Mesendoderm (in vitro differentiated cells): ENCODE data around the gene TWIST1.
A peak's percentile ranks its signal among the peaks of the same experiment; 100 is the strongest.

Experiments
- DNase-seq: peaks from one replicate; pipeline ENCODE4 v3.0.0; 2013
- H2AK5ac ChIP-seq: 2 replicates; pipeline ENCODE4 v1.6.1; 2013; ENCODE audit warnings: low read length, inconsistent platforms
- H2BK120ac ChIP-seq: 2 replicates; pipeline ENCODE4 v1.6.1; 2013; ENCODE audit warnings: low read depth, mild to moderate bottlenecking, low read length, moderate library complexity, mixed read lengths
- H2BK15ac ChIP-seq: replicated peaks from 2 replicates; pipeline ENCODE4 v1.6.1; 2013; ENCODE audit warnings: low read depth, mild to moderate bottlenecking, moderate library complexity
- H2BK5ac ChIP-seq: 2 replicates; pipeline ENCODE4 v1.6.1; 2013; ENCODE audit warnings: low read length, inconsistent platforms
- H3K18ac ChIP-seq: 2 replicates; pipeline ENCODE4 v1.6.1; 2013; ENCODE audit warnings: mild to moderate bottlenecking, low read length, mixed read lengths
- H3K23ac ChIP-seq: one replicate; pipeline ENCODE4 v1.6.1; 2013; ENCODE audit warnings: low read length
- H3K27ac ChIP-seq: 2 replicates; pipeline ENCODE4 v1.5.1; 2013; ENCODE audit warnings: low read depth, mild to moderate bottlenecking, inconsistent platforms, low read length, moderate library complexity
- H3K27me3 ChIP-seq: 2 replicates; pipeline ENCODE4 v1.6.1; 2013; ENCODE audit warnings: low read length, control low read depth, mild to moderate bottlenecking, inconsistent platforms; ENCODE audit not compliant: insufficient read depth, poor library complexity
- H3K36me3 ChIP-seq: 2 replicates; pipeline ENCODE4 v1.6.1; 2013; ENCODE audit warnings: low read length, inconsistent platforms; ENCODE audit not compliant: control insufficient read depth, insufficient read depth
- H3K4ac ChIP-seq: one replicate; pipeline ENCODE4 v1.6.1; 2013; ENCODE audit warnings: low read depth, mild to moderate bottlenecking, low read length, moderate library complexity
- H3K4me1 ChIP-seq: 2 replicates; pipeline ENCODE4 v1.6.1; 2013; ENCODE audit warnings: low read depth, low read length, inconsistent platforms; ENCODE audit not compliant: control insufficient read depth
- H3K4me2 ChIP-seq: 2 replicates; pipeline ENCODE4 v1.6.1; 2013; ENCODE audit warnings: low read length
- H3K4me3 ChIP-seq: 2 replicates; pipeline ENCODE4 v1.5.1; 2013; ENCODE audit warnings: mild to moderate bottlenecking, low read length
- H3K56ac ChIP-seq: one replicate; pipeline ENCODE4 v1.6.1; 2013; ENCODE audit warnings: low read length
- H3K79me1 ChIP-seq: 2 replicates; pipeline ENCODE4 v1.6.1; 2013; ENCODE audit warnings: low read length, inconsistent platforms
- H3K79me2 ChIP-seq: 2 replicates; pipeline ENCODE4 v1.6.1; 2013; ENCODE audit warnings: mild to moderate bottlenecking, low read length; ENCODE audit not compliant: control insufficient read depth, insufficient read depth
- H3K9ac ChIP-seq: 2 replicates; pipeline ENCODE4 v1.6.1; 2013; ENCODE audit warnings: low read length, inconsistent platforms
- H4K5ac ChIP-seq: one replicate; pipeline ENCODE4 v1.6.1; 2013; ENCODE audit warnings: low read length
- H4K8ac ChIP-seq: one replicate; pipeline ENCODE4 v1.6.1; 2013; ENCODE audit warnings: low read depth, mild to moderate bottlenecking, control low read depth, low read length, moderate library complexity
- WGBS: extraction: QIAGEN DNeasy Blood & Tissue Kit; methylation state at CpG from one replicate; pipeline ENCODE4 v1.1.7; 2013; ENCODE audit warnings: low lambda C conversion rate, missing lambda C conversion rate; ENCODE audit not compliant: insufficient coverage; ENCODE audit errors: extremely low coverage; 5-methylcytosine and 5-hydroxymethylcytosine counted together

The TWIST1 gene

DNA sequence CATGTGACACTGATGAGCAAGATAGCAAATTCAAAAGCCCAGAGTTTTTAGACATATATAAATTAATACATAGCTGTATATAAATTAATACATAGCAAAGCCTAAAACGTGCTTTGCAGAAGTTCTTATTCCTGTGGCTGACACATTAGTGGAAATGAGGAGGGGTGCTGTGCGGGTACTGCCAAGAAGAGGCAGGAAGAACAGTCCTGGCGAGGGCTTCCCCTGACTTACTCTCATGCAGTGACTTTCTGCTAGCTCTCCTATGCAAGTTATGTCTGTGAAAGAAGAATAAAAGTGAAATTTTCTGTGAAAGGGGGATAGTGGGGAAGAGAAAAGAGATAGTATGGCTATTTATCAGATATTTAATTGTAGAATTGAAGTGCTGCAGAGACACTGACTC lies 27.6 kb downstream of the TWIST1 start:
- Histone ChIP-seq H3K36me3 (no peaks in the 10 kb centered on the region), H3K23ac (no peak overlapping the region), H3K18ac (no peak overlapping the region), H4K8ac (no peak overlapping the region), H2BK120ac (no peak overlapping the region), H3K27ac (no peak overlapping the region), H4K5ac (no peak overlapping the region), H3K9ac (no peak overlapping the region), H3K4ac (no peak overlapping the region), H2BK5ac (no peak overlapping the region), H3K4me2 (no peak overlapping the region), H2AK5ac (no peak overlapping the region), H3K79me2 (no peaks in the 10 kb centered on the region), H3K27me3 (no peaks in the 10 kb centered on the region), H3K4me1 (no peaks in the 10 kb centered on the region), H3K79me1 (no peaks in the 10 kb centered on the region), H3K4me3 (no peak overlapping the region), H3K56ac (no peak overlapping the region), H2BK15ac (no peak overlapping the region)
- no peak for DNase-seq
- no CpG with 5 or more reads among the region's 3 CpGs for WGBS

DNA sequence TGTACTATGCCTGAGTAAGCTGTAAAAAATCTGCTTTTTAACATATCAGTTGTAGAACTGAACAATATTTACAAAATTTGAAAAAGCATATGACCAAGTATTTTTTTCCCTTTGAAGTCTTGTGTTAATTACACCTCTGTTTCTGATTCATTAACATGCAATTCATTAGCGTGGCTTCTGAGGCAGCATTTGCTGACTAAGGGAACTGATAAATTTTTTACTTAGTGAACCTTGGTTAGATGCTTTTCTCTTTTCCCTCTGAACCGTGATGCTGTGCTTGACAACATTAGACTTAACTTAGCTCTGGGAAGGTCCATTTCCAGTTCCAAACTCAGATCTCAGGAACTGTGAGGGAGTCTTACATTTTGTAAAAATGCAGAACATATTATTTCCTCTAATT lies 28.1 kb downstream of the TWIST1 start:
- Histone ChIP-seq H3K56ac (no peak overlapping the region), H3K4me1 (no peaks in the 10 kb centered on the region), H3K27ac (no peak overlapping the region), H3K23ac (no peak overlapping the region), H2BK120ac (no peak overlapping the region), H3K4ac (no peak overlapping the region), H4K8ac (no peak overlapping the region), H3K79me1 (no peaks in the 10 kb centered on the region), H3K27me3 (no peaks in the 10 kb centered on the region), H2BK15ac (no peak overlapping the region), H4K5ac (no peak overlapping the region), H2BK5ac (no peak overlapping the region), H3K79me2 (no peaks in the 10 kb centered on the region), H3K36me3 (no peaks in the 10 kb centered on the region), H2AK5ac (no peak overlapping the region), H3K4me3 (no peak overlapping the region), H3K4me2 (no peak overlapping the region), H3K18ac (no peak overlapping the region), H3K9ac (no peak overlapping the region)
- no peak for DNase-seq
- no CpG with 5 or more reads among the region's 2 CpGs for WGBS

DNA sequence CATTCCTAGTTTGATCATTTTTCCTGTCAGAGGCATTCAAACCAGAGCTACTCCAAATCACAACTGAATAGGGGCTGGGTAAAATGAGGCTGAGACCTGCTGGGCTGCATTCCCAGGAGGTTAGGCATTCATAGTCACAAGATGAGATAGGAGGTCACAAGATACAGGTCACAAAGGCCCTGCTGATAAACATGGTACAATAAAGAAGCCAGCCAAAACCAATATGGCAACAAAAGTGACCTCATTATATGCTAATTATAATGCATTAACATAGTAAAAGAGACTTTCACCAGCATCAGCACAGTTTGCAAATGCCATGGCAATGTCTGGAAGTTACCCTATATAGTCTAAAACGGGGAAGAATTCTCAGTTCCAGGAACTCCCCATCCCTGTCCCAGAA lies 37.3 kb downstream of the TWIST1 start:
- Histone ChIP-seq H3K23ac (no peak overlapping the region), H3K4ac (no peak overlapping the region), H4K5ac (no peak overlapping the region), H3K79me1 (no peaks in the 10 kb centered on the region), H4K8ac (no peak overlapping the region), H2BK120ac (no peak overlapping the region), H3K56ac (no peak overlapping the region), H3K36me3 (no peaks in the 10 kb centered on the region), H3K27me3 (no peaks in the 10 kb centered on the region), H2BK5ac (no peak overlapping the region), H3K79me2 (no peaks in the 10 kb centered on the region), H2BK15ac (no peak overlapping the region), H3K18ac (peak overlapping the region; percentile 51), H3K27ac (no peak overlapping the region), H3K4me2 (no peak overlapping the region), H3K9ac (no peak overlapping the region), H3K4me1 (peaks cover 3% of the 10 kb centered on the region), H3K4me3 (no peak overlapping the region), H2AK5ac (no peak overlapping the region)
- WGBS: no CpG with 5 or more reads among the region's 1 CpG
- DNase-seq: peak; percentile 91

DNA sequence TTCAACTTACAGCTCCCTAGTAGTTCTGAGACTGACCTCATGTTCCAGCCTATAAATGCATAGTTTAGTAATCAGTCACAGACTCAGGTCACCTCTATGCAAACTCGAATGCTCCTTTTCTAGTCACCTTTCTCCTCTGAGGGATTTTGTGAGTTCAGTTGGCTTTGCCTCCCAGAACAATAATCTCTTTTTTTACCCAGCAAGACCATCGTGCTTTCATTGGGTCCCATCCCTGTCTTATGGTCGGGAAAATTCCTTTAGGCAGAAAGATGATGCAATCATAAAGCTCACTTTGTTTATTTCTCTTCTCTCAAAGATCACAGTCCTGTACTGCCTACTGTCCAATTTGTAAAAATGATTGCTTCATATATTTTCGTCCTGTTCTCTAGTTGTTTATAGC lies 38.4 kb downstream of the TWIST1 start:
- no peak overlapping the region for H3K23ac ChIP-seq
- no CpG with 5 or more reads among the region's 4 CpGs for WGBS

GRCh38 chr7:19069842-19070241 lies 47.6 kb downstream of the TWIST1 start:
- H3K4me3 ChIP-seq: no peak overlapping the region
- no peak overlapping the region for H3K4ac ChIP-seq
- H3K4me1 ChIP-seq: no peaks in the 10 kb centered on the region
- no peak overlapping the region for H3K4me2 ChIP-seq
- no peak overlapping the region for H3K23ac ChIP-seq
- DNase-seq: peak; percentile 66
- H2BK5ac ChIP-seq: no peak overlapping the region
- no peak overlapping the region for H4K5ac ChIP-seq
- no peak overlapping the region for H3K27ac ChIP-seq
- no peaks in the 10 kb centered on the region for H3K27me3 ChIP-seq
- H2BK15ac ChIP-seq: no peak overlapping the region
- no peak overlapping the region for H3K56ac ChIP-seq
- no peak overlapping the region for H2AK5ac ChIP-seq
- no peaks in the 10 kb centered on the region for H3K36me3 ChIP-seq
- no CpG with 5 or more reads among the region's 1 CpG for WGBS
- no peak overlapping the region for H3K18ac ChIP-seq
- H3K9ac ChIP-seq: no peak overlapping the region
- H3K79me2 ChIP-seq: no peaks in the 10 kb centered on the region
- no peaks in the 10 kb centered on the region for H3K79me1 ChIP-seq
- no peak overlapping the region for H4K8ac ChIP-seq
- H2BK120ac ChIP-seq: no peak overlapping the region

More for the DNA sequence above, 38.4 kb downstream of the TWIST1 start:
- no peak overlapping the region for H3K9ac ChIP-seq
- no peak overlapping the region for H3K4ac ChIP-seq
- no peak overlapping the region for H2BK15ac ChIP-seq
- no peaks in the 10 kb centered on the region for H3K27me3 ChIP-seq
- no peak overlapping the region for H3K27ac ChIP-seq
- H4K8ac ChIP-seq: no peak overlapping the region
- peak overlapping the region; percentile 31 for H2BK5ac ChIP-seq
- H3K56ac ChIP-seq: no peak overlapping the region
- no peak overlapping the region for H4K5ac ChIP-seq
- peak overlapping the region; percentile 39 for H3K18ac ChIP-seq
- no peaks in the 10 kb centered on the region for H3K36me3 ChIP-seq
- no peak overlapping the region for H3K4me2 ChIP-seq
- H3K79me2 ChIP-seq: no peaks in the 10 kb centered on the region
- H2AK5ac ChIP-seq: no peak overlapping the region
- peak; percentile 62 for DNase-seq
- H3K4me1 ChIP-seq: peaks cover 3% of the 10 kb centered on the region
- H2BK120ac ChIP-seq: peak overlapping the region; percentile 28
- no peaks in the 10 kb centered on the region for H3K79me1 ChIP-seq
- no peak overlapping the region for H3K4me3 ChIP-seq

DNA sequence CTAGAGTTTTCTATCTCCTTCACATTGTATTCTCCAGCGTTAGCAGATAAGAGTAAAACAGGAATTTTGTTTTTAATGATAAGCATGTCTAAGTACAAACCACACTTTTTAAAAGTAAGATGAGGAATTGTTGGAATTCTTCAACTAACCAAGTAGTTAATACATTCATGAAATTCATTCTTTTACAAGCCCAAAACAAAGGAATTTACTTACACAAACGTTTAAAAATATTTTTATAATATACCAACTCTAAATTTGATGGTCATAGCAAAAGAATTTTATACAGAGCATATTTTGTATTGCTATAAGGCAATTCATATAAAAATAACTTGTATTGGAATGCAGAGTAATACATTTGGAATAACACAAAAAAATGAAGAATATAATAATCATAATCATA lies 51.3 kb downstream of the TWIST1 start:
- Histone ChIP-seq H3K23ac (no peak overlapping the region), H4K5ac (no peak overlapping the region), H3K56ac (no peak overlapping the region), H3K4me2 (no peak overlapping the region), H2BK5ac (no peak overlapping the region), H2AK5ac (no peak overlapping the region), H3K4ac (no peak overlapping the region), H3K18ac (no peak overlapping the region), H3K4me1 (no peaks in the 10 kb centered on the region), H3K79me1 (no peaks in the 10 kb centered on the region), H3K9ac (no peak overlapping the region), H3K27me3 (no peaks in the 10 kb centered on the region), H2BK120ac (no peak overlapping the region), H3K4me3 (no peak overlapping the region), H3K27ac (no peak overlapping the region), H4K8ac (no peak overlapping the region), H2BK15ac (no peak overlapping the region), H3K36me3 (no peaks in the 10 kb centered on the region), H3K79me2 (no peaks in the 10 kb centered on the region)
- no peak for DNase-seq
- 100% methylated on average over 1 of the region's 2 CpGs for WGBS
